Effector memory CD4-positive, alpha-beta T cell (primary cell): ENCODE results near the gene NFAT5.

ENCODE experiments used
- DNase-seq, 3 donors: peaks; one replicate each; pipeline ENCODE4 v3.0.0-alpha.2; 2020
- H3K27ac ChIP-seq: 2 replicates; pipeline ENCODE4 v1.7.0; 2013; ENCODE audit warnings: mild to moderate bottlenecking, low read length, moderate library complexity; ENCODE audit not compliant: insufficient read depth, poor library complexity, severe bottlenecking
- H3K27me3 ChIP-seq: replicated peaks from 2 replicates; pipeline ENCODE4 v1.7.0; 2013; ENCODE audit warnings: mild to moderate bottlenecking, low read length; ENCODE audit not compliant: insufficient read depth, control insufficient read depth, poor library complexity, severe bottlenecking
- H3K36me3 ChIP-seq: 2 replicates; pipeline ENCODE4 v1.7.0; 2013; ENCODE audit warnings: mild to moderate bottlenecking, low read length, moderate library complexity; ENCODE audit not compliant: control insufficient read depth, insufficient read depth
- H3K4me1 ChIP-seq: 2 replicates; pipeline ENCODE4 v1.7.0; 2013; ENCODE audit warnings: low read length, mild to moderate bottlenecking; ENCODE audit not compliant: control insufficient read depth, insufficient read depth, poor library complexity, severe bottlenecking
- H3K4me3 ChIP-seq: 2 replicates; pipeline ENCODE4 v1.7.0; 2013; ENCODE audit warnings: low read length, low read depth, mild to moderate bottlenecking; ENCODE audit not compliant: insufficient read depth, poor library complexity, severe bottlenecking
- H3K9me3 ChIP-seq: 2 replicates; pipeline ENCODE4 v1.7.0; 2013; ENCODE audit warnings: mild to moderate bottlenecking, low read length, moderate library complexity; ENCODE audit not compliant: control insufficient read depth

The NFAT5 gene

GRCh38 chr16:69611103-69611640 lies 45.4 kb downstream of the NFAT5 start:
- DNase-seq: no peak
- Histone ChIP-seq H3K4me3 (no peak overlapping the region), H3K9me3 (no peaks in the 10 kb centered on the region), H3K36me3 (no peaks in the 10 kb centered on the region), H3K4me1 (no peaks in the 10 kb centered on the region), H3K27me3 (no peaks in the 10 kb centered on the region), H3K27ac (no peak overlapping the region)

GRCh38 chr16:69613378-69614154 lies 47.8 kb downstream of the NFAT5 start:
- DNase-seq: no peak
- Histone ChIP-seq H3K9me3 (no peaks in the 10 kb centered on the region), H3K36me3 (no peaks in the 10 kb centered on the region), H3K4me1 (no peaks in the 10 kb centered on the region), H3K27me3 (no peaks in the 10 kb centered on the region), H3K27ac (no peak overlapping the region), H3K4me3 (no peak overlapping the region)

- Histone ChIP-seq H3K27me3 (no peaks in the 10 kb centered on the region), H3K4me3 (no peak overlapping the region), H3K9me3 (no peaks in the 10 kb centered on the region), H3K36me3 (no peaks in the 10 kb centered on the region), H3K27ac (no peak overlapping the region), H3K4me1 (peaks cover 5% of the 10 kb centered on the region)
- no peak for DNase-seq
Measured at GRCh38 chr16:69615528-69615927, 49.8 kb downstream of the NFAT5 start.

GRCh38 chr16:69616082-69616481 lies 50.3 kb downstream of the NFAT5 start:
- Histone ChIP-seq H3K36me3 (no peaks in the 10 kb centered on the region), H3K27ac (no peak overlapping the region), H3K9me3 (no peaks in the 10 kb centered on the region), H3K27me3 (no peaks in the 10 kb centered on the region), H3K4me3 (no peak overlapping the region), H3K4me1 (peaks cover 5% of the 10 kb centered on the region)
- DNase-seq: no peak

GRCh38 chr16:69618307-69618706 lies 52.5 kb downstream of the NFAT5 start:
- no peaks in the 10 kb centered on the region for H3K36me3 ChIP-seq
- H3K4me1 ChIP-seq: peaks cover 5% of the 10 kb centered on the region
- no peaks in the 10 kb centered on the region for H3K27me3 ChIP-seq
- no peak overlapping the region for H3K4me3 ChIP-seq
- no peaks in the 10 kb centered on the region for H3K9me3 ChIP-seq
- H3K27ac ChIP-seq: no peak overlapping the region
- DNase-seq: no peak

- Histone ChIP-seq H3K4me1 (peaks cover 5% of the 10 kb centered on the region), H3K27me3 (no peaks in the 10 kb centered on the region), H3K4me3 (no peak overlapping the region), H3K27ac (no peak overlapping the region), H3K9me3 (no peaks in the 10 kb centered on the region), H3K36me3 (no peaks in the 10 kb centered on the region)
- no peak for DNase-seq
Measured at GRCh38 chr16:69618721-69619120, 53.0 kb downstream of the NFAT5 start.

GRCh38 chr16:69619514-69619913 lies 53.7 kb downstream of the NFAT5 start:
- H3K27ac ChIP-seq: no peak overlapping the region
- no peaks in the 10 kb centered on the region for H3K36me3 ChIP-seq
- no peak for DNase-seq
- H3K4me1 ChIP-seq: peaks cover 5% of the 10 kb centered on the region
- no peak overlapping the region for H3K4me3 ChIP-seq
- no peaks in the 10 kb centered on the region for H3K9me3 ChIP-seq
- no peaks in the 10 kb centered on the region for H3K27me3 ChIP-seq

- no peaks in the 10 kb centered on the region for H3K27me3 ChIP-seq
- peaks cover 5% of the 10 kb centered on the region for H3K4me1 ChIP-seq
- no peak for DNase-seq
- no peaks in the 10 kb centered on the region for H3K36me3 ChIP-seq
- H3K4me3 ChIP-seq: no peak overlapping the region
- no peak overlapping the region for H3K27ac ChIP-seq
- no peaks in the 10 kb centered on the region for H3K9me3 ChIP-seq
Measured at GRCh38 chr16:69620573-69620972, 54.8 kb downstream of the NFAT5 start.

GRCh38 chr16:69621225-69621624 lies 55.5 kb downstream of the NFAT5 start:
- H3K4me1 ChIP-seq: peaks cover 5% of the 10 kb centered on the region
- no peak overlapping the region for H3K27ac ChIP-seq
- DNase-seq: no peak
- H3K9me3 ChIP-seq: no peaks in the 10 kb centered on the region
- H3K4me3 ChIP-seq: no peak overlapping the region
- H3K36me3 ChIP-seq: peaks cover 2% of the 10 kb centered on the region
- H3K27me3 ChIP-seq: no peaks in the 10 kb centered on the region

GRCh38 chr16:69626256-69626655 lies 60.5 kb downstream of the NFAT5 start:
- DNase-seq: no peak
- no peaks in the 10 kb centered on the region for H3K9me3 ChIP-seq
- H3K36me3 ChIP-seq: peaks cover 15% of the 10 kb centered on the region
- no peak overlapping the region for H3K4me3 ChIP-seq
- no peaks in the 10 kb centered on the region for H3K27me3 ChIP-seq
- H3K27ac ChIP-seq: no peak overlapping the region
- no peaks in the 10 kb centered on the region for H3K4me1 ChIP-seq
